MCF 10A (cell line): ENCODE data around the gene PKP4. TPM values are rescaled to one million over a fixed set of nuclear protein-coding genes. Genes with fewer than 3 reads are reported as not detected.

Source experiments
- BruUV-seq: library from RNA; stranded (reverse); fragments of 400-500 nt; replicated peaks from 2 replicates; lab custom pipeline; 2021; lab: Mats Ljungman, UMichigan
- CTCF ChIA-PET: fragments of 300-600 bp; sonication (Branson Sonifier 250); formaldehyde crosslinking; extraction: SDS; loops from one replicate; lab custom pipeline; 2021; ENCODE audit warnings: antibody characterized with exemption, inconsistent platforms; lab: Yijun Ruan, JAX
- POLR2A ChIA-PET: fragments of 300-600, 350-650 bp; sonication (Branson Sonifier 250); formaldehyde crosslinking; extraction: SDS; loops from one replicate; lab custom pipeline; 2020; ENCODE audit warnings: antibody characterized with exemption, inconsistent platforms; lab: Yijun Ruan, JAX
- DNase-seq: peaks from one replicate; pipeline ENCODE4 v3.0.0-alpha.2; 2018; ENCODE audit not compliant: unreplicated experiment
- H3K27ac Mint-ChIP-seq: one replicate; pipeline ENCODE4 v1.8.0; 2022; ENCODE audit warnings: mild to moderate bottlenecking, low read depth, mixed read lengths; ENCODE audit not compliant: unreplicated experiment
- H3K27me3 Mint-ChIP-seq: one replicate; pipeline ENCODE4 v1.8.0; 2022; ENCODE audit warnings: mixed read lengths; ENCODE audit not compliant: insufficient read depth, unreplicated experiment
- H3K36me3 Mint-ChIP-seq: one replicate; pipeline ENCODE4 v1.8.0; 2022; ENCODE audit warnings: mild to moderate bottlenecking, moderate library complexity, mixed read lengths; ENCODE audit not compliant: insufficient read depth, unreplicated experiment
- H3K4me1 Mint-ChIP-seq: one replicate; pipeline ENCODE4 v1.8.0; 2022; ENCODE audit warnings: mixed read lengths; ENCODE audit not compliant: insufficient read depth, unreplicated experiment
- H3K4me3 Mint-ChIP-seq: one replicate; pipeline ENCODE4 v1.8.0; 2022; ENCODE audit warnings: mild to moderate bottlenecking, moderate library complexity, mixed read lengths; ENCODE audit not compliant: unreplicated experiment
- H3K9me3 Mint-ChIP-seq: one replicate; pipeline ENCODE4 v1.8.0; 2022; ENCODE audit warnings: mixed read lengths; ENCODE audit not compliant: unreplicated experiment
- intact Hi-C: fragments of 100-400 bp; cut with micrococcal nuclease; formaldehyde crosslinking; loops from 2 replicates; pipeline ENCODE4 v1.14.1; 2022
- total RNA-seq: library from RNA; stranded (reverse); gene quantifications from 2 replicates; pipeline ENCODE4 v1.2.3, GENCODE V29; 2022
- TF ChIP-seq, protein P1 (sequence below): fragments of 200-600 bp; IDR thresholded peaks from one replicate; pipeline ENCODE4 v1.8.0; 2022; ENCODE audit warnings: antibody characterized with exemption, mild to moderate bottlenecking; ENCODE audit not compliant: unreplicated experiment

Gene PKP4
- total RNA-seq, 1 experiment from 2014 or later: 63.7 TPM

DNA sequence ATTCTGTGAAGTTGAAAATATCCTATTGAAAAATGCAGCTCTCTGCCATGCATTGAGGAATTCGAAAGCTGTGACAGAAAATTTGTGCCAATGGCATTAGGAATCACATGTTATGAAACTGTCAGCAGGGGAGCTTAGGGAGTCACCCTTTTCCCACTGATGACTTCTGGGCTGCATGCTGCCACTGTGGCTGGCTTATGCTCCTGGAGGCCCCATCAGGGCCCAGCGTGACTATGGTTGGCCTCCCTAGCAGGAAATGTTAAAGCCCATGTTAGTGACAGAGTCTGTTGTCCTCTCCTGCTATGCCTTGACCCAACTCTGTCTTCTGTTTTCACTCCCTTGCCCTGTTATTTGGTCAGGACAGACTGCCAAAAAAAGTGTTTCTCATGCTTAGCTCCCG, 198.9 kb downstream of the PKP4 start:
- H3K27me3 Mint-ChIP-seq: no peaks in the 10 kb centered on the region
- H3K4me3 Mint-ChIP-seq: no peak overlapping the region
- peaks cover 10% of the 10 kb centered on the region for H3K36me3 Mint-ChIP-seq
- no TSS peak for BruUV-seq
- H3K4me1 Mint-ChIP-seq: no peaks in the 10 kb centered on the region
- no peak overlapping the region for H3K27ac Mint-ChIP-seq
- DNase-seq: no peak
- CTCF ChIA-PET: interaction anchor here (0.6 to 1.3 kb wide), 4 partner anchors 9 to 884 kb away, joined by 3 read pairs; no protein-coding TSS in a partner anchor
- no peaks in the 10 kb centered on the region for H3K9me3 Mint-ChIP-seq
- POLR2A ChIA-PET: no interaction called here
- intact Hi-C loops: no loop called here
- TF ChIP-seq, protein P1, sequence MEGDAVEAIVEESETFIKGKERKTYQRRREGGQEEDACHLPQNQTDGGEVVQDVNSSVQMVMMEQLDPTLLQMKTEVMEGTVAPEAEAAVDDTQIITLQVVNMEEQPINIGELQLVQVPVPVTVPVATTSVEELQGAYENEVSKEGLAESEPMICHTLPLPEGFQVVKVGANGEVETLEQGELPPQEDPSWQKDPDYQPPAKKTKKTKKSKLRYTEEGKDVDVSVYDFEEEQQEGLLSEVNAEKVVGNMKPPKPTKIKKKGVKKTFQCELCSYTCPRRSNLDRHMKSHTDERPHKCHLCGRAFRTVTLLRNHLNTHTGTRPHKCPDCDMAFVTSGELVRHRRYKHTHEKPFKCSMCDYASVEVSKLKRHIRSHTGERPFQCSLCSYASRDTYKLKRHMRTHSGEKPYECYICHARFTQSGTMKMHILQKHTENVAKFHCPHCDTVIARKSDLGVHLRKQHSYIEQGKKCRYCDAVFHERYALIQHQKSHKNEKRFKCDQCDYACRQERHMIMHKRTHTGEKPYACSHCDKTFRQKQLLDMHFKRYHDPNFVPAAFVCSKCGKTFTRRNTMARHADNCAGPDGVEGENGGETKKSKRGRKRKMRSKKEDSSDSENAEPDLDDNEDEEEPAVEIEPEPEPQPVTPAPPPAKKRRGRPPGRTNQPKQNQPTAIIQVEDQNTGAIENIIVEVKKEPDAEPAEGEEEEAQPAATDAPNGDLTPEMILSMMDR: no peak

DNA sequence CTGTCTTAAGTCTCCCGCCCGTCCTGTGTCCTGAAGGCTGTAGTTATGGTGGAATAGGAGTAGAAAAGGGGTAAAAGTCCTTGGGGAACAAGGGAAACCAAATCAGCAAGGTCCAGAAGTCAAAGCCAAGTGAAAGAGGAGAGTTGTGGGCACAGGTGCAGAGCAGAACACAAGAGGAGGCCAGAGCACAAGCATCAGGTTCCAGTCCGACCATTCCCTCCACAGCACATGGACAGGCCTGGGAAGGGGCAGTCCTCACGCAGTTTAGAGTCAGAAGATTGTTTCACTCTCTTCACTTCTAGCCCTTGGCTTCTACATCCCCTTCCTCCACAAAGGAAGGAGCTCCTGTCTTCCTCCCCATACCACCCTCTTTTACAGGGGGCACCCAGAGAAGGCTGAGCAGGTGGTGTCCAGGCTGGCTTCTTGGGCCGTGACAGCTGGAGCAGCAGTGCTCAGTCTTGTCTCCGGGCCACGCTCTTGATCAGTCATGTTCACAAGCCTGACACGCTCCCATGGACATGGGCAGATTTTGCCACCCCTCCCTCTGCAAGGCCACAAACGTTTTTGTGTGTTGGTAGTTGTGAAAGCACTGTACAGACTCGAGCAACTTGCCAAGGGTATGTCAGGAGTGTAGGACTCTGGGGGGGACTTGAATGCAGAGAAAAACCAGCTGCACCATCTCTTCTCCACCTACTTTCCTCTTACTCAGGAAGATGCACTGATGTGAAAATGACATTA, 199.9 kb downstream of the PKP4 start:
- POLR2A ChIA-PET: no interaction called here
- CTCF ChIA-PET: interaction anchor here (0.6 to 1.3 kb wide), 5 partner anchors 8 to 885 kb away, joined by 3 to 4 read pairs (median 3); no protein-coding TSS in a partner anchor
- BruUV-seq: no TSS peak
- Mint-ChIP-seq H3K27me3 (no peaks in the 10 kb centered on the region), H3K4me3 (no peak overlapping the region), H3K4me1 (no peaks in the 10 kb centered on the region), H3K36me3 (peaks cover 10% of the 10 kb centered on the region), H3K9me3 (no peaks in the 10 kb centered on the region), H3K27ac (no peak overlapping the region)
- intact Hi-C loops: no loop called here
- TF ChIP-seq, protein P1: no peak
- DNase-seq: no peak

GRCh38 chr2:158658396-158658795, 201.6 kb downstream of the PKP4 start:
- Mint-ChIP-seq H3K36me3 (peaks cover 6% of the 10 kb centered on the region), H3K27ac (no peak overlapping the region), H3K4me1 (no peaks in the 10 kb centered on the region), H3K27me3 (no peaks in the 10 kb centered on the region), H3K4me3 (no peak overlapping the region), H3K9me3 (no peaks in the 10 kb centered on the region)
- no TSS peak for BruUV-seq
- intact Hi-C loops: no loop called here
- POLR2A ChIA-PET: interaction anchor here (0.5 kb wide), 1 partner anchor 31 kb away, joined by 3 read pairs; no protein-coding TSS in a partner anchor
- CTCF ChIA-PET: interaction anchor here (1.9 kb wide), 1 partner anchor 87 kb away, joined by 5 read pairs; no protein-coding TSS in a partner anchor
- DNase-seq: no peak
- TF ChIP-seq, protein P1: no peak

GRCh38 chr2:158659483-158659882, 202.7 kb downstream of the PKP4 start:
- no peak for DNase-seq
- intact Hi-C loops: no loop called here
- no peaks in the 10 kb centered on the region for H3K9me3 Mint-ChIP-seq
- no peaks in the 10 kb centered on the region for H3K27me3 Mint-ChIP-seq
- ChIA-PET CTCF (interaction anchor here (1.0 to 1.9 kb wide), 3 partner anchors 86 to 486 kb away, joined by 3 to 8 read pairs (median 5); no protein-coding TSS in a partner anchor), POLR2A (interaction anchor here (0.6 kb wide), 1 partner anchor 1048 kb away, joined by 3 read pairs; no protein-coding TSS in a partner anchor)
- BruUV-seq: no TSS peak
- TF ChIP-seq, protein P1: no peak
- H3K36me3 Mint-ChIP-seq: peaks cover 6% of the 10 kb centered on the region
- H3K4me1 Mint-ChIP-seq: no peaks in the 10 kb centered on the region
- H3K27ac Mint-ChIP-seq: no peak overlapping the region
- no peak overlapping the region for H3K4me3 Mint-ChIP-seq
